ENCODE results near the gene ZNF772.
"Not testable (repeated sequence)": the region's sequence is repeated elsewhere in the genome, so short reads cannot be mapped to it uniquely, and the experiment has no call there.

The ZNF772 gene

GRCh38 chr19:57506163-57506562 is 28.8 kb upstream of the ZNF772 start:
- Histone ChIP-seq H2AFZ (ENCODE audit: low read depth) (no peak overlapping the region), H3K4me3 (IDR thresholded peaks at IDR 0.05; ENCODE audit: insufficient read depth, low read depth, low read length) (no peak overlapping the region), H4K20me1 (ENCODE audit: insufficient read depth) (no peaks in the 10 kb centered on the region), H3K27me3 (ENCODE audit: insufficient read depth, low read depth) (no peaks in the 10 kb centered on the region), H3K27ac (no peak overlapping the region), H3K4me1 (ENCODE audit: low read depth, poor library complexity, severe bottlenecking) (no peaks in the 10 kb centered on the region), H3K4me2 (no peak overlapping the region), H3K79me2 (ENCODE audit: insufficient read depth, low read depth) (no peaks in the 10 kb centered on the region), H3K36me3 (ENCODE audit: insufficient read depth) (no peaks in the 10 kb centered on the region; the same call in 1 of the 2 replicates), H3K9ac (no peak overlapping the region)
- no peak for TF ChIP-seq CTCF (conservative IDR thresholded peaks at IDR 0.05; ENCODE audit: low read depth, low read length)

- H3K27ac ChIP-seq; H3K27me3 ChIP-seq (ENCODE audit: insufficient read depth, low read depth); H3K4me1 ChIP-seq (ENCODE audit: low read depth, poor library complexity, severe bottlenecking): not testable (repeated sequence)
Observed at GRCh38 chr19:57500400-57500799, 23.0 kb upstream of the ZNF772 start.

GRCh38 chr19:57499680-57500395 is 22.5 kb upstream of the ZNF772 start, which contains the start of gene ZNF773:
Gene ZNF773 (plus strand): TSS chr19:57499938. CDS start chr19:57500081, 143 bp downstream.
- Histone ChIP-seq H3K27ac (peak within 1 kb of the TSS; percentile 48; the same call in 1 of the 2 replicates), H3K4me2 (peak within 1 kb of the TSS; percentile 73), H3K9ac (peak within 1 kb of the TSS; percentile 73), H2AFZ (ENCODE audit: low read depth) (peak within 1 kb of the TSS; percentile 83)
- not testable (repeated sequence) for H3K4me3 ChIP-seq (IDR thresholded peaks at IDR 0.05; ENCODE audit: insufficient read depth, low read depth, low read length); H4K20me1 ChIP-seq (ENCODE audit: insufficient read depth); H3K4me1 ChIP-seq (ENCODE audit: low read depth, poor library complexity, severe bottlenecking); H3K36me3 ChIP-seq (ENCODE audit: insufficient read depth); H3K79me2 ChIP-seq (ENCODE audit: insufficient read depth, low read depth); H3K27me3 ChIP-seq (ENCODE audit: insufficient read depth, low read depth)

More at GRCh38 chr19:57500400-57500799, 23.0 kb upstream of the ZNF772 start:
- peak overlapping the region; percentile 73 for H3K4me2 ChIP-seq
- H3K4me3 ChIP-seq (IDR thresholded peaks at IDR 0.05; ENCODE audit: insufficient read depth, low read depth, low read length); H2AFZ ChIP-seq (ENCODE audit: low read depth); H3K79me2 ChIP-seq (ENCODE audit: insufficient read depth, low read depth); H3K9ac ChIP-seq; H3K36me3 ChIP-seq (ENCODE audit: insufficient read depth); H4K20me1 ChIP-seq (ENCODE audit: insufficient read depth): not testable (repeated sequence)

- not testable (repeated sequence) for H3K4me3 ChIP-seq (IDR thresholded peaks at IDR 0.05; ENCODE audit: insufficient read depth, low read depth, low read length); H3K4me2 ChIP-seq; H3K4me1 ChIP-seq (ENCODE audit: low read depth, poor library complexity, severe bottlenecking)
Observed at GRCh38 chr19:57499332-57499679, 21.9 kb upstream of the ZNF772 start.

GRCh38 chr19:57488299-57488644 is 10.9 kb upstream of the ZNF772 start:
- not testable (repeated sequence) for H3K9ac ChIP-seq; H3K4me3 ChIP-seq (IDR thresholded peaks at IDR 0.05; ENCODE audit: insufficient read depth, low read depth, low read length); H2AFZ ChIP-seq (ENCODE audit: low read depth); H3K27ac ChIP-seq; H4K20me1 ChIP-seq (ENCODE audit: insufficient read depth); H3K4me1 ChIP-seq (ENCODE audit: low read depth, poor library complexity, severe bottlenecking); H3K79me2 ChIP-seq (ENCODE audit: insufficient read depth, low read depth); H3K36me3 ChIP-seq (ENCODE audit: insufficient read depth); H3K27me3 ChIP-seq (ENCODE audit: insufficient read depth, low read depth)
- H3K4me2 ChIP-seq, result peak overlapping the region; percentile 47; the same call in 1 of the 2 replicates

More at GRCh38 chr19:57499332-57499679, 21.9 kb upstream of the ZNF772 start:
- not testable (repeated sequence) for H3K79me2 ChIP-seq (ENCODE audit: insufficient read depth, low read depth); H4K20me1 ChIP-seq (ENCODE audit: insufficient read depth); H3K9ac ChIP-seq; H3K27ac ChIP-seq; H3K27me3 ChIP-seq (ENCODE audit: insufficient read depth, low read depth); H3K36me3 ChIP-seq (ENCODE audit: insufficient read depth)
- peak overlapping the region; percentile 83; the same call in 1 of the 2 replicates for H2AFZ ChIP-seq (ENCODE audit: low read depth)

GRCh38 chr19:57487477-57488298 is 10.3 kb upstream of the ZNF772 start, which contains the start of gene ZNF419:
Gene ZNF419 (plus strand): TSS chr19:57487750. CDS start chr19:57487951, 201 bp downstream.
- not testable (repeated sequence) for H4K20me1 ChIP-seq (ENCODE audit: insufficient read depth); H3K4me1 ChIP-seq (ENCODE audit: low read depth, poor library complexity, severe bottlenecking); H3K27ac ChIP-seq; H3K36me3 ChIP-seq (ENCODE audit: insufficient read depth); H3K79me2 ChIP-seq (ENCODE audit: insufficient read depth, low read depth); H3K27me3 ChIP-seq (ENCODE audit: insufficient read depth, low read depth); H3K4me3 ChIP-seq (IDR thresholded peaks at IDR 0.05; ENCODE audit: insufficient read depth, low read depth, low read length)
- peak within 1 kb of the TSS; percentile 47; the same call in 1 of the 2 replicates for H3K4me2 ChIP-seq
- peak within 1 kb of the TSS; percentile 14; the same call in 1 of the 2 replicates for H3K9ac ChIP-seq
- peak within 1 kb of the TSS; percentile 78 for H2AFZ ChIP-seq (ENCODE audit: low read depth)
